Activated CD4-positive, alpha-beta T cell treated with anti-CD3 and anti-CD28 coated beads, Interleukin-2, amount 50 U/mL, for 48 hours (primary cell): ENCODE results near the gene IQSEC1.

Source experiments
- DNase-seq, 2 experiments: peaks; one replicate each; pipeline ENCODE4 v3.0.0-alpha.2; 2020

The IQSEC1 gene

DNA sequence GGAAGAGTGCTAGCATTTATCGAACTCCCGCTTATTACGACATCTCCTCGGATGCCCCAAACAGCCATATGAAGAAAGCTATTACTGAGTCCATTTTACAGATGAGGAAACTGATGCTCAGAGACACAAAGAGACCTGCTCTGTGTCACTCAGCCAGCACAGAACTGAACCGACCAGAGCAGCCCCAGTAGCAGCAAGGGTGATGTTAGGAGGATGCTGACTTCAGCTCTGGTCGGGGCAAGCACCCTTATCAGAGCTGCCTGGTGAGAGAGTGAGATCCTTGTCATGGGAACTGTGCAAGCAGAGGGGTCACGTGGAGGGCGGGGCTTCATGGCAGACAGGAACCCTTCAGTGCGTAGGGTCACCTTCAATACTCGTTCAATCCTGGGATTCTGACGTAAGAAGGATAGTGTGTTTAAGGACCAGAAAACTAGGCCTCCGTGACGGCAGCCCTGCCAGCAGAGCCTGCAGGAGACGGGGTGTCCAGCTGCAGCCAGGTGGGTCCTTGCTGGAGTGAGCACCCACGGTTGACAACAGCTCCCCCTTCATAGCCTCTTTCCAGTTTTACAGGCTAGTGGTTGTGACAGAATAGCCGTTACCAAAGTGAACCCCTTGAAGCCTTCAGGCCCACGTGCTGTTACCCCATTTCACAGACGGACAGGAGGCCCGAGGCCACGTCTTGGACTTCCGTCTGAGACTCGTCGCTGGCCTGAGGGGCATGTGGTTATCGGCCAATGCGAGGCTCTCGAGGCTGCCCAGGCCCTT is 12.0 kb upstream of the IQSEC1 start:
- DNase-seq, result no peak

DNA sequence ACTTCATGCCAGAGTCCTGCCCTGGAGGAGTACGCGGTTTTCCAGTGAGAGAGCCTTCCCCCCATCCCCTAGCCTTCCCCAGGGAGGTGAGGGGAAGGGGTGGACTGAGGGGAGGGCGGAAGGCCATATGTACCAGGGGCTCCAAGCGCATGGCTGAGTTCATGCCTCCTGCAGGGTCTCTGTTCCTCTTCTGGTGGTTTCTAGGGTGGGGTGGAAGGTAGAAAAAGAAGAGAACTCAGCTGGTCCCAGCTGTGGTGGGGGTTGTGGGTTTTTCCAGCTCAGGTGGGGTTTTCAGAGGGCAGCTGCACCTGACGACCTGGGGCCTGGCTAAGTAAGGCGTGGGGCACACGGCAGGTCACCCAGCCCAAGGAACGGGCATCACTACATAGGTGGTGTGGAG is 10.7 kb upstream of the IQSEC1 start:
- DNase-seq, result no peak

DNA sequence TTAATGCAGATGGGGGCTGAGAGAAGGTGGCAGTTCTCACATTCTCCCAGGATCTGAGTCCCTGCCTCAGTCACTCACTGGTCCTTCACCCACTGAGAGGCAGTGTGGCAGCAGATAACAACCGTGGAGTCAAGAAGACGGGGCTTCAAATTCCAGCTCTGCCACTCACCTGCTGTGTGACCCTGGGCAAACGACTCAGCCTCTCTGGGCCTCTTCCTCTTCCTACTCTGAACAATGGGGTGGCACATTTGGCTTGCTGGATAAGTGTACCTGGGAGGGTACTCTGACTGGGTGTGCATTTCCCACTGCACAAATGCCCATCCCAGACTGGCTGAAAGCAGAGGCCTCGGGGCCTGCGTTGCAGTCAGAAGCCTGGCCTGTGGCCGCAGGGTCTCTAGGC is 10.0 kb upstream of the IQSEC1 start:
- DNase-seq, result no peak

DNA sequence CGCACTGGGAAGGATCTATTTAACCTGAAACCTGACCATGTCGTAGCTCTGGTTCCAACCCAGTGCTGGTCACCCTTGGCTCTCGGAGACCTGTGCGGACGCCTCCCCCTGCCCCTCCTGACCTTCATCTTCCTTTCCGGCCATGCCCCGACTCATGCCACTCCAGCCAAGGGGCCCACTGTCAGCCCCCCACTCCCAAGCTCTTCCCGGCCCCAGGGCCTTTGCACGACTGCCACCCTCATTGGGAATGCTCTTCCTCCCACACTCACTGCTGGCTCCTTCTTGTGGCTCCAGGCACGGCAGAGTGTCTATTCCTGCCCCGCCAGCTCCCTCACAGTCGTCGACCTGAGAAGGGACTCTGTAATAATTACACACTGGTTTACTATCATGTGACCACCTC is 9.4 kb upstream of the IQSEC1 start:
- no peak for DNase-seq

DNA sequence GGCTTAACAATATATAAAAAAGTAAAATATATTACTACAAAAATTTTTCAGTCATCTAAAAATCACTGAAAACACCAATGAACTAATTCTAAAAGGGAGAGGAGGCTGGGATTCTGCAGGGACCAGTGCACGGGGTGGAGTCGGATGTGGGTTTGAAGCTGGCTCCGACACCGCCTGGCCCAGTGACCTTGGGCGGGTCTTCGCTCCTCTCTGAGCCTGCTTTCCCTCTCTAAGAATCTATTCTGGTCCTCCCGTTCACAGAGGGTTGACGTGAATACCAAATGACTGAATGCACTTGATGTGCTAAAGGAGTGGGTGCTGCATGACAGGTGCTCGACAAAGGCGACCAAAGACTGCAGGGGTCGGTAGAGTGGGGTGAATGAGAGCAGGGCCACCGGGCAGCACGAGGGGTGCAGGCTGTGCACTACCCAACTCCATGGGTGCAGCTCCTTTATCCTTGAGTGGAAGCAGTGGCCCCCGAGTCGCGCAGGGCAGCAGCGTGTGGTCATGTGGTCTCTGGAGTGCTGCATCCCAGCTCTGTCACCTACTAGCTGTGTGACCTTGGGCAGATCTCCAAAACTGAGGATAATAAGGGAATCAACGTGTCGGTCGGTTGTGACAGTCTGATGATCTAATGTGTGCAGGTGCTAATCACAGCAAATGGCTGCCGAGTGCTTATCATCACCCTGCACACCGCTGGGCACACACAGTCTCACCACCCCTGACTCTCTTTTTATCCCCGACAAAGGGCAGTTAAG is 8.6 kb upstream of the IQSEC1 start:
- DNase-seq, result no peak

DNA sequence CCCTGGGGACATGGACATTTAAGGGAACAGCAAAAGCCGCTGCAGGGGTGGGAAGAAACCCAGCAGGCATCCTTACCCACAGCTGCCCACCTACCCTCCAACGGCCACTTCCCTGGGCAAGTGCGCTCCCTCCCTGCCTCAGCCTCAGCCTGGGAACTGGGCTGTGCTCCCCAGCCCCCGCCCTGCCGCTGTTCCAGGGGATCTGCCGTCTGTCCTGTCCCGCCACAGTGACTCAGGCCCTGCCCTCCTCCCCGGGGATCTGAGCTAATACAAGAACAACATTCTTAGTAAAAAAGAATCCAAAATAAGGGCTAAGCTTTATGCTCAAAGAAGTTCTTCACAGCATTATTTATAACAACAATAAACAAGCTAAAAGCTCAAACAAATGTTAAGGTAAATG is 7.4 kb upstream of the IQSEC1 start:
- no peak for DNase-seq

DNA sequence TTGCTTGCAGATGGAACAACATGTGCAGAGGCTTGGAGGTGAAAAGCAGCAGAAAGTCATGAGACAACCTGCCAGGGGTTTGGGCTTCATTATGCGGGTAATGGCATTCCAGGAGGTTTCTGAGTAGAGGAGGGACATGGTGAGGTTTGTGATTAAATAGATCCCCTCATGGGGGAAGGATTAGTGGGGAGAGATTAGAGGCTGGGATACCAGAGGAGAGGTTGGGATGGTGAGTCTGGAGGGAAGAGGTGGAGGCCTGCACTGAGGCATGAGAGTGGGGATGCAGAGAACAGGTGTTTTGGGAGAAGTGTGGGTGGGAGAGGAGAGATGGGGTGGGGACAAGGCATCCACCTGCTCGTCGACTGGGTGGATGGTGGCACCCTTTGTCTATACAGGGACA is 6.8 kb upstream of the IQSEC1 start:
- DNase-seq, result no peak

DNA sequence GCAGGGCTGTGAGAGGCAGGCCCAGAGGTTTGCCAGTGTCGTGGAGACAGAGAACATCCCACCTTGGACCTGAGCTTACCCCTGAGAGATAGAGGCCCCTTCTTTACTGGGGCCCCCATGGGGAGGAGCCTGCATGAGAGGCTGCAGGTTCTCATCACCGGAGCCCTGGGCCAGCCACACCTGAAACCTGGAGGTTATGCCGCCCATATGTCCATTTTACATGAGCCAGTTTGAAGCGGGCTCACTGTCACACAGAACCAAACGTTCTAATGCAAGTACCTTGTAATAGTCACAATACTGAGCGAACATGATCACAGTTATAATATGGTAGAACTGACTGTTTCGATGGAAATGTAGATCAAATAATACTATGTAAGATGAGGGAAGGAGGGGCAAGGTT is 6.3 kb upstream of the IQSEC1 start:
- no peak for DNase-seq

DNA sequence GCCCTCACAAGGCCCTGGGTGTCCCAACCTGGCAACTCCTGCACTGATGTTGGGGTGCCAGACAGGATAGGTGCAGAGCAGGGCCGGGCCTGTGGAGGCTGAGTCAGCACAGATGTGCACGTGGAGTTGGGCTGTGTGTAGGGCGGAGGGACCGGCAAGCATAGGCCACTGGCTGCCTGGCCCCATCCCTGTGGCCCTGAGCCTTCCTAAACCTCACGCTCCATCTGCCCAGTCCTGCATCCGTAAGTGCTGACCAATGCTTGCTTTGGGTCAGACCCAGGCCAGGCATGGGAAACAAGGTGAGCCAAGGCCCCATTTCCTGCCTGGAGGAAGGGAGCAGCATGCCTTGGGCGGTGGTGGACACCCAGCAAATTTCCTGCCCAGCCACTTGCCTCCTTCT is 5.8 kb upstream of the IQSEC1 start:
- DNase-seq, result no peak

DNA sequence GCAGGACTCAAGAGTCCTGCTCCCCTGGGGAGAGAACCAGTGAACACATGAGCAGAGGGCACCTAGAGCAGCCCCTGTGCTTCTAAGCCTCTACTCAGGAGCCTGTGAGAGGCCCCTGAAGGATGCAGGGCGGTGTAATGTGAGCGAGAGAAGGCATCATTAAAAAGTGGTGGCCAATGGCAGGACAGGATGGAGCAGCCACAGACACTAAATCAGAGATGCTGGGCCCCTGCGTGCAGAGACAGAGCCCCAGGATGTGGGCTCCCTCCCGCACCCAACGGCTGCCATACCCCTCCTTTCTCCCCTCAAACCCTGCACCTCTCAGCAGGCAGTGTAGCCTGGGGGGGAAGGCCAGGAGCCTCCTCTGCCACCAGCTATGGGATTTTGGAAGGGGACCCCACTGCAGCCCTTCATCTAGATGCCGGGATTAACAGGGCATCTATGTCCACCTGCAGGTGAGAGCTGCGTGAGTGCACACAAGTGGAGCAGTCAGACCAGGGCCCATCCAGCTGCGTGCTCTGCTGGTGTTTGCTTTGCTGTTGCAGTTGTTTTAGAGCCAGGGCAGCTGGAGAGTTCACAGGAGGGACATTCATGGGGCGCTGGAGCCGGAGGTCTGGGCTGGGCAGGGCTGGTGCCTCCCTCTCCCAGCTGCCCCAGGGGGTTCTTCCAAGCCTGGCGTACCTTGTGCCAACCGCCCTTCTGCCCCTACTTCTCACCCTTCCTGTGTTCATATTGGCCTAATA is 5.1 kb upstream of the IQSEC1 start:
- DNase-seq, result no peak

DNA sequence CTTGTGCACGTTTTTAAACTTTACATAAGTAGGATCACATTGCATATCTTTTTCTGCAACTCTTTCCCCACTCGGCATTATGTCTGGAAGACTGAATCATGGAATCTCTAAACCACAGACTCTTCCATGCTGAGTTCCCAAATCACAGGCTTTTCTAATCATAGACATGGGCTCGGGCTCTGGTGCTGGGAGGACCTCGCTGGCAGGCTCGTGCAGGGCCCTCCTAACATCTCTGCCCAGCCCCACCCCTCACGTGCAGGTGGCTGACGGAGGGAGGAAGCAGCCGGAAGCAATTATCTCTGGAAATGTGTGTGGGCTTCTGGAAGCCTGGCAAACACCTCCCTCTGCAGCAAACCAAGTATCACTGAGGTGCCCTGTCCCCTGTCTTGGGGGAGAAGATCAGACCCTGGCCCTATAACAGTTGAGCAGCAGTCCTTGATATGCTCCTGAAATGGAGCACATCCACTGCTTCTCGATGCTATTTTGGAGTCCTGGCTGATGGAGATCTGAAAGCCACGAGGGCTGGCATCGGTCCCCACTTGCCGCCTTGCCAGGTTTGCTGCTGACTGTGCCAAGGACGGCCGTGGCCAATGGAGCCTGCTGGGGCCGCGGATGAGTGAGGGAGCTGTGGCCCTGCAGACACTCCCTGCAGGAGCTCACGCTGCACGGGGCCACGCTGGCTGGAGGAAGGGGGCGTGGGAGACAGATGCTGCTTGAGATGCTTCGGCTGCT is 4.4 kb upstream of the IQSEC1 start:
- DNase-seq, result no peak

DNA sequence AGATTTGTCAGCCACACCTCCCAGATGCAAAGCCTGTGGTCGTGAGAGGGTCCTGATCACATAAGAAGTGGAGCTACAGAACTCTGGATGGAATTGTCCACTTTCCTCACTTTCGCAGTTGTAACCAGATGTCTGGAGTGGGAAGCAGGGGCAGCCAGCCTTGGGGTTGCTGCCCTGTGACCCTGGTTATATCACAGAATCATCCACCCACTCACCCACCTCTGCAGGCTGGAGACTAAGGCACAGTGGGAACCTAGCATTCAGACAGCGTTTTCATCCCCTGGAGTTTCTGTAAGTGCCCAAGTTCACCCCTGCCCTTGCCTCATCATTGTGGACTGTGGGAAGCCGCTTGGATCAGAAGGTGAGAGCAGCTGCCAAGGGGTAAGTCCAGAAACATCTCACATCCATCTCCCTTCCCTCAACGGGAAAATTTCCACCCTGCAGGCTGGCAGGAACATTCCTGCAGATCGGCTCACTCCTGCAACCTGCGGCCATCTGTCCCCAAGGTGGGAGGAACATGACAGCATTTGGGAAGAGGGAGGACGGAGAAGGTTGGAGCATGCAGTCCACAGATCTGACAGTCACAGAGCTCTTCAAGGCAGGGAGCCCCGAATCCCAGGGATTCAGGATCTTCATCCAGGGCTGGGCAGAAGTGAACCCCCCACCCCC is 2.9 kb upstream of the IQSEC1 start:
- no peak for DNase-seq

DNA sequence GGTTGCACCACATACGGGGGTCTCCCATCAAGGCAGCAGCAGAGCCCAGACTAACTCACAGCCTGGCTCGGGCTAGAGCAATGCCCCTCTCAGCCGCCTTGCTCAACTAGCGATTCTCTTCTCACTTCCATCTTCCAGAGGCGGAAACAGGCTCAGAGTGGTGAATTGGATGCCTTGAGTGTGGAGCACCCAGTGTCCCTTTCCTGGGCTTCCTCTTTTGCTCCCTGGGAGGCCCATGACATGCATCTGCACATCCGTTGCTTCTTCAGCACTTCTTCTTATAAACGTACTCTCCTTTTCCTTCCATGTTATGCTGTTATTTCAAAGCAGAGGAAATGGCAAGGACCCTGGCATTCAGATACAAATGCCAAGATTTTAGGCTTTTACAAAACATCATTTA is 2.1 kb upstream of the IQSEC1 start:
- DNase-seq, result no peak

DNA sequence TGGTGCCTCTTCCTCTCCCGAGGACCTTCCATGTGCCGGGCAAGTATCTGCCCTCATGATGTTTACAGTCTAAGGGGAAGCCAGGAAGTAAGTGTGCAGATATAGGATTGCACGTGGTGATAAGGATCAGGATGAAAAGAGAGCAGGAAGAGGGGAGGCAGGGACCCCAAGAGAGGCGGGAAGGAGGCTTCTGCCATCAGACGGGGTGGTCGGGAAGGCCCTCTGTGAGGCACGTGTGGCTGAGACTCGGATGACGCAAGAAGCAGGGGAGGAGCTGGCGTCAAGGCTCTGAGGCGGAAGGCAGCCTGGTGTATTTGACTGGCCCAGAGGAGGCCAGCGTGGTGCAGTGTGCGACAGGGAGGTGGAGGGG is 762 bp upstream of the IQSEC1 start:
- DNase-seq, result no peak

DNA sequence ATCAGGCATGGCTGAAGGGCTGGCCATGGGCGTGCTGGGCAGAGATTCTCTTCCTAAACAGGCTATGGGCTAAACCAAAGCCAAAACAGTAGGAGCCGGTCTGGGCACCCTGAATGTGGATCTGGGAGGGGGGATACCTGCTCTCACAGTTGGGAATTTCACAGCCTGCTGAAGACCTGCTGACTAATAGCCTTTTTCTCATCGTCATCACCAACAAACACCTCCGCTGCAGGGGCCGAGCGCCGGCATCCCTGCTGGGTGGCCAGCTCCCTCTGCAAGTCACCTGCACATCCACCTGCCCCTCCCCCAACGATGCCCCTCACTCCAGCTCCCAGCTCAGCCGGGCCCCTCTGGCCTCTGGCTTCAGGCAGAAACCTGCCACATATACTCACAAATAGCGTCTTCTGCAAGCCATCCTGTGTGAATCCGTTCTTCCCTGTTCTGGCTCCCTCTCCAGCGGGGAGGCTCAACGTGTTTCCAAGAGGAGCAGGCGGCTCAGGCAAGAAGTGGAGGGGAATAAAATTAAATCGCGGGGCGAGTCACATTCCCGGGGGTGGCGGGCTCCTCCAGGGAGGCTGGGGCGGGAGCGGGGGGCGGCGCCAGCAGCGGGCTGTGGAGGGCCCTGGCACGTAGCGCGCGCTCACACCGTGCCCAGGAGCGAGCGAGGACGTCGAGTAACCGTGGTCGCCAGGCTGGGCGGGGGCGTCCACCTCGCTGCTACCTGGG is 466 bp downstream of the IQSEC1 start:
- DNase-seq, result no peak

DNA sequence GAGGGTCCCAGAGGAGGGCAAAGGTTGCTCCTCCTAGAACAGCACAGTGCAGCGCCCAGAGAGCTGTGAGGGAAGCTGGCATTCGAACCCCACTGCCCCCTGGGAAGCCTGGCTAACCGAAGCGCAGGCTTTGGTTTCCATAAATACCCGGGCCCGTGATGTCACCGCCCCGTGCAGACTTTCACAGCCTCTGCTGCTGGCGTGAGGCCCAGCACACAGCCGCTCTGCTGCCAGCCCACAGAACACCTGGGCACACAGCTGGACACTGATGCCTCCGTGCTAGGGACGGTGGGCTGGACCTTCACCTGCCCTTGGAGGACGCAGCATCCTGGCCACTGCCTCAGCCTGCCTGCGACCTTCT is 1.0 kb downstream of the IQSEC1 start:
- DNase-seq, result no peak

DNA sequence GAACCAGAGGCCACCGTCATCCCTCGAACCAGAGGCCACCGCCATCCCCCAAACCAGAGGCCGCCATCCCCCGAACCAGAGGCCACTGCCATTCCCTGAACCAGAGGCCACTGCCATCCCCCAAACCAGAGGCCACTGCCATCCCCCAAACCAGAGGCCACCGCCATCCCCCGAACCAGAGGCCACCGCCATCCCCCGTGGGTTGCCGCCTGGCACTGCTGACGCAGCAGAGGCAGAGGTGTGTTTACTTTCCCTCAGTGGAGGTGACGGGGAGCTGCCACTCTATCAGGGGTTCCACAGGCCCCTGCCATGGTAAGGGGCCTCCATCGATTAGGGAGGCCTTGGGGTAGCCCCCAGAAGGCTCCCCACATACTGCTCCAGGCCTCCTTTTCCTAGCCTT is 1.5 kb downstream of the IQSEC1 start:
- no peak for DNase-seq

DNA sequence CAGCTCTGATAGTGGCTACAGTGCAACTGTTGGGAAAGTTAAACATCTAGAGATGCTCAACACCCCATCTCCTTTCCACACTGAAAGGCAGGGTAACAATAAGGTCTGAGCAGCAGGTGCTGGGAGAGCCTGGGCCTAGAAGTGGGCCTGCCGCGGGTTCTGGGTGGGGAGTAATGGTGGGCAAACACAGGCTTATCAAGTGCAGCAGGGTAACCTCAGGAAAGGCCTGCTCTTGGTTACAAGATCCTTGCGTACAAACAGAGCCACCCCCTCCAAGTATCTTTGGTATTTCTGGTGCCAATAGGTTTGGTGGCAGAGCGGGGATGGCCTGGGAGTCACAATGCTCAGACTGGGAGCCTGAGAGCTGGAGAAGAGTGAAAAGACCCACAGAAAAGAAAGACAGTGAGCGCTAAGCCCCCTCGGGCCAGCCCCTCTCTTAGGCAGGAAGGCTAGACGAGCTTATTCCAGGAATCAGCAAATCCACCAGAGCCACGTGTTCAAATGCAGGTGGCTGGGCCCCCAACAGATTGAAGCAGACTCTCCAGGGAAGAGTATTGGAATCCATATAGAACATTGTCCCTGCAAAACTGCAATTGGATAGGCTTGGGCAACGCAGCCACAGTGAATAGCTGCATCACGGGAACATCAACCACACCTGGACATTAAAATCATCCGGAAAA is 2.7 kb downstream of the IQSEC1 start:
- no peak for DNase-seq

DNA sequence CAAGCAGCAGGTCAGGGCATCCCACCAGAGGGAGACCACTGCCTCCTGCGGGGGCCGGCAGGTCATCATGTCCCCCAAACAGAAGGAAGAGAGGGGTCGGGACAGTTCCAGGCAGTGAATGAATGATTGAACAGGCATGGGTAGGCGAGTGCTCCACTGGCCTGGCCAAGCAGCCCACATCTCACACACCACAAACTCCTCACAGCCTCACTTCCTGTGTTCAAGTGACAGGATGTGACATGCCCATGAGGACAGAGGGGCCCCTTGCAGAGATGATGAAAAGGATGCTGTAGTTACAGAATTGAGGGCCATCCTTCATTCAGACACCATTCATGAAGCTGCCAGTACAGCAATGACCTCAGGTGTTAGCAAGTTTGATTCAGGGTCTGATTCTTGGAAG is 3.7 kb downstream of the IQSEC1 start:
- peak; percentile 47 to 59 for DNase-seq

DNA sequence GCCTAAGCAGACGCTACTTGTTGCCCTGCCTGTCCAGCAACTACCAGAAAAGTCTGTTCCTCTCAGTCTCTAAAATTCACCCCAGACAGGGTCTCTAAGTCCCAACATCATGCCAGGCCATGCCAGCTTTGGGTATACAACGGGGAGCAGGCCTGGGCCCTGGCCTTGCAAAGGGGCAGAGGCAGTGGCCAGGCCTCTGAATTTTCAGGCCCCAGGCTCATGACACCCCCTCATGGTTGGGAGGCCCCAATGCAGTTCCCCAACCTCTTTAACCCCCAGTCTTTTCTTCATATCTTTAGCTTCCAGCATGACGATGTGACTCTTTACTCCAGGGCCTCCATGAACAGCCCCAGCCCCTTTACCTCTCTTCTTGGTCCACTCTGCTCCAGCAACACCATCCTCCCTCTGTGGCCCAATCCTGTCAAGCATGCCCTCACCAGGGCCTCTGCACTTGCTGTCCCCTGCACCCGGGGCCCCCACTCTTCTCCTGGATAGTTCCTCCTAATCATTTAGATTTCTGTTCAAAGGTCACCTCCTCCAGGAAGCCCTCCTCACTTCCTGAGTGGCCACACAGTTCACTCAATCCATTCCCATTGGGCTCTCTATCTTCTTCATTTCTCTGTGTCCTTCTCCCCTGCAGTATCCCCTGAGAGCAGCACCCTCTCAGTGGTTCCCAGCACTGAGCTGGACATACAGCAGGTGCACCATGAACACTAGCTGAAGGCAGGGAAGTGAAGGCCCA is 4.8 kb downstream of the IQSEC1 start:
- no peak for DNase-seq

DNA sequence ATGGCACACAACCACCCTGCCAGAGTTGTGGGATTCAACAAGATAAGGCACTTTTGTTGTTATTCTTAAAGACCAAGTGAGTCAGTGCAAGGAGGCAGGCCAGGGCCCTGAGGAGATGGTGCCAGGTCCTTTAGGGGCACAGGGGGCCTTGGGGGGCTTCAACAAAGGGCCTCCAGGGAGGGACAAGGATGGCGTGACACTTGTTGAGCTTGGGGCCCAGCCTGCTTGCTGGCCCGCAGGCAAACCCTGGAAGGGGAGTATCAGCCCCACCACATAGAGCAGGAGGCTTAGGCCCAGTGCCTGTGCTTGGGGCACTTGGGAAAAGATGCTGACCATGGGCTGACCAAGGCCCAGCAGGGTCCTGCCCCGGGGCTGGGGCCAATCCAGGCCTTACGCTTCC is 5.5 kb downstream of the IQSEC1 start:
- no peak for DNase-seq
